C4-2B (cell line): ENCODE measurements around the gene ACTL8.

Source experiments
- ZFX ChIP-seq: fragments of 450-650 bp; IDR thresholded peaks from 2 replicates; pipeline ENCODE4 v1.6.1; 2017
- TF ChIP-seq, protein P1 (sequence below): fragments of 450-650 bp; conservative IDR thresholded peaks from 2 replicates; pipeline ENCODE4 v1.5.1; 2017; ENCODE audit warnings: mild to moderate bottlenecking

DNA sequence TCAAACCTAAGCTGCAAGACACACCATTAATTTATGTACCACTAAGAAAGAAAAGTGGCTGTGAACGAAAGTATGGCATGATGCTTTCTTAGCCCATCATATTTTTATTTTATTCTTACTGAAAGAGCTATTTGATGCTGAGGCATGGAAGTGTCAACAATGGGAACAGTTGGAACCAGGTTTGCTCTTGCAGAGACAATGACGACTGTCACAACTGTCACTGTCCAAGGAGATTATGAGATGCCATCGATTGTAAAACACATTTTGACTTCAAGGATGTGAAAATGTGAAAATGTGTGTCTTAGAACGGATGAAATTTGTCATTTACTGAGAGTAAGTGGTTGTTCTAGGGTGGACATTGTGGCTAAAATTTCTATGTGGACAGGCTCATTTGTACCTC, 2.8 kb upstream of the ACTL8 start:
- TF ChIP-seq, protein P1, sequence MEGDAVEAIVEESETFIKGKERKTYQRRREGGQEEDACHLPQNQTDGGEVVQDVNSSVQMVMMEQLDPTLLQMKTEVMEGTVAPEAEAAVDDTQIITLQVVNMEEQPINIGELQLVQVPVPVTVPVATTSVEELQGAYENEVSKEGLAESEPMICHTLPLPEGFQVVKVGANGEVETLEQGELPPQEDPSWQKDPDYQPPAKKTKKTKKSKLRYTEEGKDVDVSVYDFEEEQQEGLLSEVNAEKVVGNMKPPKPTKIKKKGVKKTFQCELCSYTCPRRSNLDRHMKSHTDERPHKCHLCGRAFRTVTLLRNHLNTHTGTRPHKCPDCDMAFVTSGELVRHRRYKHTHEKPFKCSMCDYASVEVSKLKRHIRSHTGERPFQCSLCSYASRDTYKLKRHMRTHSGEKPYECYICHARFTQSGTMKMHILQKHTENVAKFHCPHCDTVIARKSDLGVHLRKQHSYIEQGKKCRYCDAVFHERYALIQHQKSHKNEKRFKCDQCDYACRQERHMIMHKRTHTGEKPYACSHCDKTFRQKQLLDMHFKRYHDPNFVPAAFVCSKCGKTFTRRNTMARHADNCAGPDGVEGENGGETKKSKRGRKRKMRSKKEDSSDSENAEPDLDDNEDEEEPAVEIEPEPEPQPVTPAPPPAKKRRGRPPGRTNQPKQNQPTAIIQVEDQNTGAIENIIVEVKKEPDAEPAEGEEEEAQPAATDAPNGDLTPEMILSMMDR = no peak
- no peak for TF ChIP-seq ZFX
